Activated CD8-positive, alpha-beta T cell treated with anti-CD3 and anti-CD28 coated beads for 36 hours (primary cell): ENCODE measurements around the gene PTPRG. TPM values are rescaled to one million over a fixed set of nuclear protein-coding genes. Genes with fewer than 3 reads are reported as not detected.

Experiments
- ATAC-seq: fragments of 200-7000 bp; cut with Tn5 transposase; one replicate; pipeline ENCODE4 v1.10.0; 2021; ENCODE audit warnings: mild to moderate bottlenecking, moderate library complexity
- CTCF ChIA-PET: fragments of 350-600 bp; sonication (Branson Sonifier 250); formaldehyde crosslinking; loops from one replicate; lab custom pipeline; 2021; ENCODE audit warnings: antibody characterized with exemption; lab: Charles Lee
- POLR2A ChIA-PET: fragments of 350-600 bp; sonication (Branson Sonifier 250); formaldehyde crosslinking; loops from one replicate; lab custom pipeline; 2021; ENCODE audit warnings: antibody characterized with exemption; lab: Charles Lee
- DNase-seq: peaks from one replicate; pipeline ENCODE4 v3.0.0-alpha.2; 2020
- H3K27ac Mint-ChIP-seq: one replicate; pipeline ENCODE4 v1.8.0; 2021; ENCODE audit warnings: mild to moderate bottlenecking, mixed read lengths
- H3K27me3 Mint-ChIP-seq: one replicate; pipeline ENCODE4 v1.8.0; 2021; ENCODE audit warnings: mixed read lengths
- H3K36me3 Mint-ChIP-seq: one replicate; pipeline ENCODE4 v1.8.0; 2021; ENCODE audit warnings: low read depth, mixed read lengths
- H3K4me1 Mint-ChIP-seq: one replicate; pipeline ENCODE4 v1.8.0; 2021; ENCODE audit warnings: low read depth, mixed read lengths
- H3K4me3 Mint-ChIP-seq: one replicate; pipeline ENCODE4 v1.8.0; 2021; ENCODE audit warnings: mild to moderate bottlenecking, moderate library complexity, mixed read lengths
- H3K9me3 Mint-ChIP-seq: one replicate; pipeline ENCODE4 v1.8.0; 2021; ENCODE audit warnings: mixed read lengths
- intact Hi-C: fragments of 100-400 bp; cut with micrococcal nuclease; formaldehyde crosslinking; loops from one replicate; pipeline ENCODE4 v1.10.0; 2022
- total RNA-seq, 2 experiments: library from RNA; stranded (reverse); gene quantifications; one replicate each; pipeline ENCODE4 v1.2.3, GENCODE V29; 2021
- TF ChIP-seq, protein P1 (sequence below): fragments of 200-600 bp; IDR thresholded peaks from one replicate; pipeline ENCODE4 v1.8.0; 2022; ENCODE audit warnings: antibody characterized with exemption, mild to moderate bottlenecking

PTPRG gene
- total RNA-seq, 2 experiments from 2014 or later: not detected

DNA sequence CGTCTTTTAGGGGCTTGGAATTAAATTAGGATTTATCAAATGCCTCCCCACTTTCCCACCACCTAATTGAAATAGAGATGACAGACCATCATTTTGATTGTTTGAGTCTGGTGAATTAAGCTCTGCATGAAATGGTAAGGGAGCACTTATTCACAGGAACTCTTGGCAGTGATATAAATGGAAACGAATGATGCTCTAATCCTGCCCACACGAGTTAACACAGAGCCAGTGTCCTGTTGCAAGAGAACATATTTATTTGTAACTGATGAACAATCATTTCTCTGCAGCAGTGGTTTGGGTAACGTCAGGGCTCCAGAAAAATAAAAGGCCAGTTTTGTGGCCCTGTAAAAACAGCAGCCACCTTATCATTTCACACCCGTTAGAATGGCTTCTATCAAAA, 648.6 kb downstream of the PTPRG start:
- ChIA-PET CTCF (no interaction called here), POLR2A (no interaction called here)
- Mint-ChIP-seq H3K4me3 (no peak overlapping the region), H3K9me3 (no peaks in the 10 kb centered on the region), H3K36me3 (no peaks in the 10 kb centered on the region), H3K27me3 (no peaks in the 10 kb centered on the region), H3K4me1 (no peaks in the 10 kb centered on the region), H3K27ac (no peak overlapping the region)
- TF ChIP-seq, protein P1, sequence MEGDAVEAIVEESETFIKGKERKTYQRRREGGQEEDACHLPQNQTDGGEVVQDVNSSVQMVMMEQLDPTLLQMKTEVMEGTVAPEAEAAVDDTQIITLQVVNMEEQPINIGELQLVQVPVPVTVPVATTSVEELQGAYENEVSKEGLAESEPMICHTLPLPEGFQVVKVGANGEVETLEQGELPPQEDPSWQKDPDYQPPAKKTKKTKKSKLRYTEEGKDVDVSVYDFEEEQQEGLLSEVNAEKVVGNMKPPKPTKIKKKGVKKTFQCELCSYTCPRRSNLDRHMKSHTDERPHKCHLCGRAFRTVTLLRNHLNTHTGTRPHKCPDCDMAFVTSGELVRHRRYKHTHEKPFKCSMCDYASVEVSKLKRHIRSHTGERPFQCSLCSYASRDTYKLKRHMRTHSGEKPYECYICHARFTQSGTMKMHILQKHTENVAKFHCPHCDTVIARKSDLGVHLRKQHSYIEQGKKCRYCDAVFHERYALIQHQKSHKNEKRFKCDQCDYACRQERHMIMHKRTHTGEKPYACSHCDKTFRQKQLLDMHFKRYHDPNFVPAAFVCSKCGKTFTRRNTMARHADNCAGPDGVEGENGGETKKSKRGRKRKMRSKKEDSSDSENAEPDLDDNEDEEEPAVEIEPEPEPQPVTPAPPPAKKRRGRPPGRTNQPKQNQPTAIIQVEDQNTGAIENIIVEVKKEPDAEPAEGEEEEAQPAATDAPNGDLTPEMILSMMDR: no peak
- DNase-seq: no peak
- intact Hi-C loops: no loop called here
- no peak for ATAC-seq

DNA sequence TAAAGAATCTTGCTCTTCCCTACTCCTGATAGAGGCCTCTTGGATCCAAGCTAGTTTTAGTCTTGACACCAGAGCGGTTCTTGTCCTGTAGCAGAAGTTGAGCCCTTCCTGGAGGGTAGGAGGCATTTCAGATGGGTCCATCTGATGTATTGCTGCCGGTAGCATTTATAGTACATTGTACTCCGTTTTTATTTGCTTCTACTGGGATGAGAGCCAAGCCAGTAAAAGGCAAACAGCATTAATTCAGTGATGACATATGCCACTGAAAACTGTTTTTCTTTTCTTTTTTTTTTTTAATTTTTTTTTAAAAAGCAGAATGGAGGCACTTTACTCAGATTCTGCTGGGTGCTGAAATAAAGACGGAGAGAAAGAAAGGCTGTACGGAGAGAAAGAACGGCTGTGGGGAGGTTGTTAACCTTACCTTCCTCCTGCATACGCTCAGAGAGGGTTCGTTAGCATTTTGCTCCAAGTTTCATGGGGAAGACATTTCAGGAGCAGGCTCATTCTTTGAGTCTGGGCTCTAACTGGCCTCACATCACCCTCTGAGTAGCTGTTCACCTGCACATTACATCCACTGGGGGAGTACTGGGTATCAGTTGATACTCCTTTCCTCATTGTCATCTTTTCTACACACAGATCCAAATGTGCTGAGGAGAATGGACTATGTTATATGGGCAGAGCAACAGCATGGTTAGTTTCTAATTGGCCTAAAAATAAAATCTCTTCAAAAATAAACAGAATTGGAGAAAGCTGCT, 650.5 kb downstream of the PTPRG start:
- POLR2A ChIA-PET: no interaction called here

DNA sequence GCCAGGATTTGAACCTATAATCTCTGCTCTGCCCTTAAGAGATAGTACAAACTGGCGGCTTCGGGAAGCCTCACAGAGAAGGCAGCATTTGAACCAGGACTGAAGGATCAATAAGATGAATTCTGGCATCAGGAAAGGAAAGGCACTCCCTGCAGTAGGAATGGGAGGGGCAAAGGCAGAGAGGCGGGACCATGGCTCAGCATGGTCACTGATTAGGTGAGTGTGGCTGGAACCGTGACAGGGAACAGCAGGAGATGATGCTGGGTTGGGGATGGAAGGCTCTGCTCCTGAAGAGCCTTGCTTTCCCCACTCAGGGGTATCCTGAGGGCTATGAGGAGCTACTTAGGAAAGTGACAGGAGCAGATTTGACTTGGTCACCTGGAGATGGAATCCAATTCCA, 653.5 kb downstream of the PTPRG start:
- ATAC-seq (no peak), DNase-seq (no peak)
- POLR2A ChIA-PET: no interaction called here
- intact Hi-C loops: no loop called here
- peaks cover 2% of the 10 kb centered on the region for H3K27me3 Mint-ChIP-seq
- no peak overlapping the region for H3K27ac Mint-ChIP-seq
- no peaks in the 10 kb centered on the region for H3K9me3 Mint-ChIP-seq
- TF ChIP-seq, protein P1: no peak
- CTCF ChIA-PET: no interaction called here
- H3K4me3 Mint-ChIP-seq: no peak overlapping the region
- H3K4me1 Mint-ChIP-seq: no peaks in the 10 kb centered on the region
- no peaks in the 10 kb centered on the region for H3K36me3 Mint-ChIP-seq

More for the DNA sequence above, 650.5 kb downstream of the PTPRG start:
- intact Hi-C loops: no loop called here
- TF ChIP-seq, protein P1: no peak
- Mint-ChIP-seq H3K9me3 (no peaks in the 10 kb centered on the region), H3K4me1 (no peaks in the 10 kb centered on the region), H3K36me3 (no peaks in the 10 kb centered on the region), H3K27me3 (no peaks in the 10 kb centered on the region), H3K27ac (no peak overlapping the region), H3K4me3 (no peak overlapping the region)
- no peak for ATAC-seq
- CTCF ChIA-PET: interaction anchor here (1.0 kb wide), 1 partner anchor 25 kb away, joined by 3 read pairs; no protein-coding TSS in a partner anchor
- no peak for DNase-seq

DNA sequence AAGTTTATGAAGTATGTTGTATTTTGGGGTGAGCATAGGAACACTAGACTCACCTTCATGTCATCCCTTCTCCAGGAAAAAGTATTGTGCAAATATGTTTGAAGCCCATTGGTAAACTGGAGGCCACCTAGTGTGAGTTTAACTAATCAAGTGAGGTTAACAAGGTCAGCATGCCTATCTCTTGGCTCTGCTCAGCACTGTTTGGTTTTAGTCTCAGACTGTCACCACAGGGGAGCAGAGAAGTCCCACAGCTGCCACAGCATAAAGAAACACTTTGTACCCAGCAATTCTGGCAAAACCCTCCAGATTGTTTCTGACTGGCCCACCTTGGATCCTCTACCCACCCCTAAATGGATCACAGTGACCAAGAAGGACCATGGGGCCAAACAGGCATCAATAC, 659.2 kb downstream of the PTPRG start:
- ChIA-PET CTCF (no interaction called here), POLR2A (no interaction called here)
- no peak overlapping the region for H3K4me3 Mint-ChIP-seq
- intact Hi-C loops: no loop called here
- H3K27me3 Mint-ChIP-seq: peaks cover 3% of the 10 kb centered on the region
- H3K36me3 Mint-ChIP-seq: no peaks in the 10 kb centered on the region
- H3K9me3 Mint-ChIP-seq: no peaks in the 10 kb centered on the region
- TF ChIP-seq, protein P1: no peak
- no peak overlapping the region for H3K27ac Mint-ChIP-seq
- H3K4me1 Mint-ChIP-seq: no peaks in the 10 kb centered on the region
- DNase-seq: no peak
- no peak for ATAC-seq

DNA sequence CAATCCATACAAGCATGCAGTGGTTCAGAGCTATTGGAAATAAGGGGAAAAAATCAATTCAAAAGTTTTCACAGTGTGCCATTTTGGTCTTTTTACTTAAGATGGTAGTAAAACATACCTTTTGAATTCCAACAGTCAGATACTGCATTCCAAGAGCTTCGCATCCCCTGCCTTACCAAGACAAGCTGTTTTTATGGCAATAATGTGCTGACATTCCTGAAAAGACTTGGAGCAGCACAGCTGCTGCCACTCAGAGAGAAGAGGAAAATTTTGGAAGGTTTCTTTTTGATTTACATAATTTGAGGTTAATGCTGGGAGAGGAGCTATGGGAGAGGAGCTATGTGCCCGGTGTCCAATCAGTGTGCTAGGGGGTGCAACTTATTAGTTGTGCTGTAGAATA, 663.7 kb downstream of the PTPRG start:
- Mint-ChIP-seq H3K4me1 (no peaks in the 10 kb centered on the region), H3K27me3 (peaks cover 1% of the 10 kb centered on the region), H3K27ac (no peak overlapping the region), H3K9me3 (no peaks in the 10 kb centered on the region), H3K4me3 (no peak overlapping the region), H3K36me3 (no peaks in the 10 kb centered on the region)
- intact Hi-C loops: no loop called here
- POLR2A ChIA-PET: no interaction called here
- DNase-seq: no peak
- ATAC-seq: no peak
- TF ChIP-seq, protein P1: no peak
- CTCF ChIA-PET: interaction anchor here (1.4 kb wide), 1 partner anchor 24 kb away, joined by 3 read pairs; no protein-coding TSS in a partner anchor
